ENCODE results near the gene DCC. TPM values are rescaled to one million over a fixed set of nuclear protein-coding genes. Genes with fewer than 3 reads are reported as not detected.

DCC gene
- total and polyA plus RNA-seq, 2 experiments from 2014 or later = not detected

- WGBS, 2 experiments (ENCODE audit: low coverage in 1 of 2, low lambda C conversion rate in 2 of 2, missing lambda C conversion rate in 2 of 2) = 10 to 18% methylated on average over 3 of the region's 3 CpGs
- H3K9me3 ChIP-seq (ENCODE audit: low read depth) = no peaks in the 10 kb centered on the region
- in situ Hi-C loops (cut with MboI) = no loop called here
Measured at GRCh38 chr18:53225567-53226325, 885.7 kb downstream of the DCC start.

GRCh38 chr18:53234610-53235009 lies 894.6 kb downstream of the DCC start:
- no peak overlapping the region for H3K4me2 ChIP-seq (ENCODE audit: unreplicated experiment)
- no peak overlapping the region for H3K4me3 ChIP-seq
- in situ Hi-C loops (cut with MboI) = no loop called here
- no peak for DNase-seq
- H4K20me1 ChIP-seq (ENCODE audit: insufficient read depth) = no peaks in the 10 kb centered on the region
- no peak overlapping the region for H3K9ac ChIP-seq
- H3K27ac ChIP-seq = no peak overlapping the region
- no peak overlapping the region for H2AFZ ChIP-seq
- no peaks in the 10 kb centered on the region for H3K9me3 ChIP-seq (ENCODE audit: low read depth)
- WGBS, 2 experiments (ENCODE audit: low coverage in 1 of 2, low lambda C conversion rate in 2 of 2, missing lambda C conversion rate in 2 of 2) = 0 to 3% methylated on average over 1 of the region's 1 CpG
- H3K9me2 ChIP-seq (ENCODE audit: insufficient read depth) = peaks cover 3% of the 10 kb centered on the region; the same call in 1 of the 2 replicates
- H3K27me3 ChIP-seq (replicated peaks; ENCODE audit: insufficient read depth) = no peaks in the 10 kb centered on the region
- H3K36me3 ChIP-seq (ENCODE audit: low read depth) = no peaks in the 10 kb centered on the region
- no peaks in the 10 kb centered on the region for H3K79me2 ChIP-seq (ENCODE audit: insufficient read depth)
- no peaks in the 10 kb centered on the region for H3F3A ChIP-seq (ENCODE audit: insufficient read depth)
- TF ChIP-seq EZH2 (IDR thresholded peaks at IDR 0.05; ENCODE audit: insufficient read depth, poor library complexity, severe bottlenecking) = no peak
- no peak for TF ChIP-seq EZH2phosphoT487 (IDR thresholded peaks at IDR 0.05; ENCODE audit: insufficient read depth, low read depth)
- no peaks in the 10 kb centered on the region for H3K4me1 ChIP-seq (ENCODE audit: insufficient read depth)

More at GRCh38 chr18:53225567-53226325, 885.7 kb downstream of the DCC start:
- no peaks in the 10 kb centered on the region for H3K36me3 ChIP-seq (ENCODE audit: low read depth)
- H3K4me1 ChIP-seq (ENCODE audit: insufficient read depth) = no peaks in the 10 kb centered on the region
- TF ChIP-seq EZH2 (IDR thresholded peaks at IDR 0.05; ENCODE audit: insufficient read depth, poor library complexity, severe bottlenecking) (no peak), EZH2phosphoT487 (IDR thresholded peaks at IDR 0.05; ENCODE audit: insufficient read depth, low read depth) (no peak)
- no peak for DNase-seq
- H3K9ac ChIP-seq = no peak overlapping the region
- H2AFZ ChIP-seq = no peak overlapping the region
- no peaks in the 10 kb centered on the region for H3K79me2 ChIP-seq (ENCODE audit: insufficient read depth)
- no peak overlapping the region for H3K4me3 ChIP-seq
- no peak overlapping the region for H3K27ac ChIP-seq
- H3K4me2 ChIP-seq (ENCODE audit: unreplicated experiment) = no peak overlapping the region
- H3K27me3 ChIP-seq (replicated peaks; ENCODE audit: insufficient read depth) = no peaks in the 10 kb centered on the region
- H3K9me2 ChIP-seq (ENCODE audit: insufficient read depth) = no peaks in the 10 kb centered on the region
- no peaks in the 10 kb centered on the region for H3F3A ChIP-seq (ENCODE audit: insufficient read depth)
- H4K20me1 ChIP-seq (ENCODE audit: insufficient read depth) = no peaks in the 10 kb centered on the region

- in situ Hi-C loops (cut with MboI) = no loop called here
- TF ChIP-seq EZH2 (IDR thresholded peaks at IDR 0.05; ENCODE audit: insufficient read depth, poor library complexity, severe bottlenecking) = no peak
- TF ChIP-seq EZH2phosphoT487 (IDR thresholded peaks at IDR 0.05; ENCODE audit: insufficient read depth, low read depth) = no peak
- Histone ChIP-seq H3K4me2 (ENCODE audit: unreplicated experiment) (no peak overlapping the region), H2AFZ (no peak overlapping the region), H4K20me1 (ENCODE audit: insufficient read depth) (no peaks in the 10 kb centered on the region), H3K27me3 (replicated peaks; ENCODE audit: insufficient read depth) (no peaks in the 10 kb centered on the region), H3F3A (ENCODE audit: insufficient read depth) (no peaks in the 10 kb centered on the region), H3K4me3 (no peak overlapping the region), H3K9me2 (ENCODE audit: insufficient read depth) (peaks cover 3% of the 10 kb centered on the region; the same call in 1 of the 2 replicates), H3K79me2 (ENCODE audit: insufficient read depth) (no peaks in the 10 kb centered on the region), H3K9me3 (ENCODE audit: low read depth) (no peaks in the 10 kb centered on the region), H3K9ac (no peak overlapping the region), H3K36me3 (ENCODE audit: low read depth) (no peaks in the 10 kb centered on the region), H3K27ac (no peak overlapping the region), H3K4me1 (ENCODE audit: insufficient read depth) (no peaks in the 10 kb centered on the region)
- no peak for DNase-seq
- WGBS, 2 experiments (ENCODE audit: low coverage in 1 of 2, low lambda C conversion rate in 2 of 2, missing lambda C conversion rate in 2 of 2) = 15 to 21% methylated on average over 3 of the region's 3 CpGs
Measured at GRCh38 chr18:53241161-53241560, 901.2 kb downstream of the DCC start.

- Histone ChIP-seq H3K79me2 (ENCODE audit: insufficient read depth) (no peaks in the 10 kb centered on the region), H3K9ac (no peak overlapping the region), H3K27ac (no peak overlapping the region), H4K20me1 (ENCODE audit: insufficient read depth) (no peaks in the 10 kb centered on the region), H3F3A (ENCODE audit: insufficient read depth) (no peaks in the 10 kb centered on the region), H3K9me3 (ENCODE audit: low read depth) (peaks cover 3% of the 10 kb centered on the region), H3K27me3 (replicated peaks; ENCODE audit: insufficient read depth) (no peaks in the 10 kb centered on the region), H3K4me2 (ENCODE audit: unreplicated experiment) (no peak overlapping the region), H3K4me1 (ENCODE audit: insufficient read depth) (no peaks in the 10 kb centered on the region), H3K9me2 (ENCODE audit: insufficient read depth) (no peaks in the 10 kb centered on the region), H2AFZ (no peak overlapping the region), H3K4me3 (no peak overlapping the region), H3K36me3 (ENCODE audit: low read depth) (no peaks in the 10 kb centered on the region)
- in situ Hi-C loops (cut with MboI) = no loop called here
- DNase-seq = no peak
- 0 to 6% methylated on average over 1 of the region's 1 CpG for WGBS, 2 experiments (ENCODE audit: low coverage in 1 of 2, low lambda C conversion rate in 2 of 2, missing lambda C conversion rate in 2 of 2)
- no peak for TF ChIP-seq EZH2 (IDR thresholded peaks at IDR 0.05; ENCODE audit: insufficient read depth, poor library complexity, severe bottlenecking)
- no peak for TF ChIP-seq EZH2phosphoT487 (IDR thresholded peaks at IDR 0.05; ENCODE audit: insufficient read depth, low read depth)
Measured at GRCh38 chr18:53253789-53254188, 913.8 kb downstream of the DCC start.
